ENCODE results near the gene PPP1R8. TPM values are rescaled to one million over a fixed set of nuclear protein-coding genes. Genes with fewer than 3 reads are reported as not detected.
A peak's percentile ranks its signal among the peaks of the same experiment; 100 is the strongest.
"Not testable (repeated sequence)": the region's sequence is repeated elsewhere in the genome, so short reads cannot be mapped to it uniquely, and the experiment has no call there.

Gene PPP1R8
- total and polyA plus RNA-seq, 8 donors = 0.58 to 40.0 (median 22.3) TPM

- Histone ChIP-seq H3K9me3 (no peaks in the 10 kb centered on the region), H3K4me3 (no peak overlapping the region), H3K4me1 (peaks cover 48 to 93% (median 74%) of the 10 kb centered on the region in 4 donors), H3K27ac (peak overlapping the region; percentile 74 to 84 (median 81)), H3K36me3 (peaks cover 10 to 30% (median 18%) of the 10 kb centered on the region in 4 donors), H3K27me3 (no peaks in the 10 kb centered on the region)
- TF ChIP-seq EP300 (IDR thresholded peaks at IDR 0.05) = no peak
- TF ChIP-seq POLR2AphosphoS5 (IDR thresholded peaks at IDR 0.05) = peak in 2 of 3 donors; percentile 75 to 83
- TF ChIP-seq POLR2A (IDR thresholded peaks at IDR 0.05) = no peak
- no peak for TF ChIP-seq CTCF (IDR thresholded peaks at IDR 0.05)
- intact Hi-C loops (cut with DNase I; ENCODE audit: low total_unique reads) = no loop called here
- DNase-seq = peak; percentile 65 to 75
Observed at GRCh38 chr1:27785781-27786455, 44.7 kb upstream of the PPP1R8 start.

- H3K27me3 ChIP-seq = no peaks in the 10 kb centered on the region
- intact Hi-C loops (cut with DNase I; ENCODE audit: low total_unique reads) = no loop called here
- H3K4me1 ChIP-seq = peaks cover 42 to 79% (median 62%) of the 10 kb centered on the region in 4 donors
- no peak for TF ChIP-seq POLR2AphosphoS5 (IDR thresholded peaks at IDR 0.05)
- TF ChIP-seq EP300 (IDR thresholded peaks at IDR 0.05) = no peak
- TF ChIP-seq POLR2A (IDR thresholded peaks at IDR 0.05) = no peak
- TF ChIP-seq CTCF (IDR thresholded peaks at IDR 0.05) = no peak
- peak in 1 of 2 donors; percentile 28 for DNase-seq
- peak overlapping the region; percentile 69 to 84 (median 81) for H3K27ac ChIP-seq
- H3K36me3 ChIP-seq = peaks cover 17 to 32% (median 31%) of the 10 kb centered on the region in 4 donors
- no peaks in the 10 kb centered on the region for H3K9me3 ChIP-seq
- no peak overlapping the region for H3K4me3 ChIP-seq
Observed at GRCh38 chr1:27787895-27788294, 42.7 kb upstream of the PPP1R8 start.

- H3K9me3 ChIP-seq = no peaks in the 10 kb centered on the region
- no peaks in the 10 kb centered on the region for H3K27me3 ChIP-seq
- peak; percentile 43 to 59 for DNase-seq
- TF ChIP-seq POLR2A (IDR thresholded peaks at IDR 0.05) (no peak), POLR2AphosphoS5 (IDR thresholded peaks at IDR 0.05) (peak; percentile 21 to 77 (median 49)), EP300 (IDR thresholded peaks at IDR 0.05) (no peak), CTCF (IDR thresholded peaks at IDR 0.05) (no peak)
- H3K36me3 ChIP-seq = peaks cover 30 to 49% (median 48%) of the 10 kb centered on the region in 4 donors
- peak overlapping the region in 4 of 5 donors; percentile 78 to 84 (median 82) for H3K27ac ChIP-seq
- H3K4me1 ChIP-seq = peaks cover 32 to 68% (median 50%) of the 10 kb centered on the region in 4 donors
- no peak overlapping the region for H3K4me3 ChIP-seq
- 27 to 43% (median 36%) methylated on average over 4 of the region's 4 CpGs for WGBS, 5 donors
- intact Hi-C loops (cut with DNase I; ENCODE audit: low total_unique reads) = no loop called here
Observed at GRCh38 chr1:27789540-27790041, 41.0 kb upstream of the PPP1R8 start.

GRCh38 chr1:27790270-27790669 lies 40.3 kb upstream of the PPP1R8 start:
- H3K27me3 ChIP-seq; H3K4me3 ChIP-seq; H3K9me3 ChIP-seq; intact Hi-C loops (cut with DNase I; ENCODE audit: low total_unique reads); DNase-seq: not testable (repeated sequence)
- Histone ChIP-seq H3K27ac (peak overlapping the region in 4 of 5 donors; percentile 78 to 84 (median 82)), H3K36me3 (peaks cover 35 to 56% (median 55%) of the 10 kb centered on the region in 4 donors), H3K4me1 (peaks cover 30 to 62% (median 44%) of the 10 kb centered on the region in 4 donors)
- 93 to 98% (median 96%) methylated on average over 3 of the region's 3 CpGs for WGBS, 5 donors

- Histone ChIP-seq H3K4me3 (no peak overlapping the region), H3K27me3 (no peaks in the 10 kb centered on the region), H3K4me1 (peaks cover 0 to 12% (median 0%) of the 10 kb centered on the region in 4 donors), H3K27ac (no peak overlapping the region), H3K36me3 (peaks cover 63 to 96% (median 95%) of the 10 kb centered on the region in 4 donors), H3K9me3 (no peaks in the 10 kb centered on the region)
- TF ChIP-seq POLR2A (IDR thresholded peaks at IDR 0.05) = no peak
- no peak for TF ChIP-seq POLR2AphosphoS5 (IDR thresholded peaks at IDR 0.05)
- TF ChIP-seq EP300 (IDR thresholded peaks at IDR 0.05) = no peak
- no peak for TF ChIP-seq CTCF (IDR thresholded peaks at IDR 0.05)
- intact Hi-C loops (cut with DNase I; ENCODE audit: low total_unique reads) = no loop called here
- no peak for DNase-seq
- 42 to 69% (median 57%) methylated on average over 1 of the region's 1 CpG for WGBS, 5 donors
Observed at GRCh38 chr1:27795601-27796000, 35.0 kb upstream of the PPP1R8 start.

Measured in stomach (tissue), 9 donors.